OCI-LY3 (cell line): Measurements from ENCODE around the gene RHBDL3.

Experiments
- CTCF ChIP-seq: fragments of 200-600, 300-600 bp; sonication (generic); IDR thresholded peaks from 2 replicates; pipeline ENCODE4 v1.5.1; 2014; ENCODE audit warnings: antibody characterized with exemption, low read length, low read depth
- EZH2phosphoT487 ChIP-seq: fragments of 200-600 bp; shearing (Covaris generic); IDR thresholded peaks from 2 replicates; pipeline ENCODE4 v1.6.1; 2018; ENCODE audit warnings: antibody characterized with exemption, mixed run types, low read depth

- TF ChIP-seq CTCF, result no peak
- TF ChIP-seq EZH2phosphoT487, result no peak
These were observed 90.7 kb downstream of the RHBDL3 start for GRCh38 chr17:32356378-32356743.
